Activated CD4-positive, alpha-beta T cell treated with anti-CD3 and anti-CD28 coated beads, Interleukin-2, amount 50 U/mL, for 24 hours (primary cell): Measurements from ENCODE around the gene CHRNE.
"Not testable (repeated sequence)": the region's sequence is repeated elsewhere in the genome, so short reads cannot be mapped to it uniquely, and the experiment has no call there.

Experiments
- DNase-seq, 2 donors: peaks; one replicate each; pipeline ENCODE4 v3.0.0-alpha.2; 2020; ENCODE audit warnings: low read depth in 1 of 2, low spot score in 1 of 2

Gene CHRNE

DNA sequence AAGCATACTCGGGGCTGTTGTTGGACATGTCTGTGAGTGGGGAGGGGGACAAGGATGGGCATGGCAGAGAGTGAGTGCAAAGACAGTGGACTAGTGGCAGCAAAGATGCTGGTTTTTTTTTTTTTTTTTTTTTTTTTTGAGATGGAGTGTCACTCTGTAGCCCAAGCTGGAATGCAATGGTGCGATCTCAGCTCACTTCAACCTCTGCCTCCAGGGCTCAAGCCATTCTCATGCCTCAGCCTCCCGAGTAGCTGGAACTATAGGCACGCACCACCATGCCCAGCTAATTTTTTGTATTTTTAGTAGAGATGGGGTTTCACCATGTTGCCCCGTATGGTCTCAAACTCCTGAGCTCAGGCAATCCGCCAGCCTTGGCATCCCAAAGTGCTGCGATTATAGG is 45.6 kb downstream of the CHRNE start:
- not testable (repeated sequence) for DNase-seq

DNA sequence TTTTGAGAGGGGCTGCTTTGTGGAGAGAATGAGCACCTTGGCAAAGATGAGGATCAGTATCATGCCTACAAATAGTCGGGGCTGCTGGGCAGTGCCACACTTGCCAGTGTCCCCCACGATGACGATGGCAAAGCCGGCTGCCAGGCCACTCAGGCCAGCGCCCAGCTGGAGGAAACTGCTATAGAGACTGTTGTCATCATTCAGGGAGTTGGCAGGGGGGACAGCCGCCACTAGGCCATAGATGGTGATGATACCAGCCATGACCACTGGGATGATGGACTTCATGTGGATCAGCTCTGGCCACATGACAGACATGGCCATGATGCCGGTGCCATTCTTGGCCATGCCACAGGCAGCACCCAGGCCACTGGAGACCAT is 46.0 kb downstream of the CHRNE start:
- no peak for DNase-seq

DNA sequence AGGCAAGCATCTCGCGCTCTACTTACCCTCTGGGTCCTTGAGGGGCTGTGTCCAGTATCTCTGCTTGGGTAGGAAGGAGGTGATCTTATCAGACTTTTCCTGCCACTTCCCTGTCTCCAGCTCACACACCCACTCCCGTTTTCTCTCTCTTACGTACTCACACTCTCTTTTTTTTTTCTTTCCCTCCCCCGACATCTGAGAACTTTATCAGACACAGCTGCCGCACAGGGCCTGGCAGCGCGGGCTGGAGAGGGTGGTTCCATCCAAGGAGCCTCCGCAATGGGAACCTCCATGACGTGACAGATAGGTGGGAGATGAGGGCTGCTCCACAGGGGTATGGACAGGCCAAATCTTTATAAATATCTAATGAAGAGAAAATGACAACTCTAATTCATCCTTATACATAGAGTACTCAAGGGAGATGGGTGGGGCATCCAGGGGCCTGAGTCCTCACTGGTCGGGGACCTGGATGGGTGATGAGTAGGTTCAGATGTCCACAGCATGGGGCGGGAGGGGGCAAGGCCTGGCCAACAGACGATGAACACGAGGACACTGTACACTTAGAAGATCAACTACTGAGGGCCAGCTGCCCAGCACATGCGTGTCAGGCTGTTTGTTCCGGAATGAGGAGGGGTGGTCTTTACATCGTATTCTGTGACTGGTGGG is 46.5 kb downstream of the CHRNE start:
- no peak for DNase-seq

DNA sequence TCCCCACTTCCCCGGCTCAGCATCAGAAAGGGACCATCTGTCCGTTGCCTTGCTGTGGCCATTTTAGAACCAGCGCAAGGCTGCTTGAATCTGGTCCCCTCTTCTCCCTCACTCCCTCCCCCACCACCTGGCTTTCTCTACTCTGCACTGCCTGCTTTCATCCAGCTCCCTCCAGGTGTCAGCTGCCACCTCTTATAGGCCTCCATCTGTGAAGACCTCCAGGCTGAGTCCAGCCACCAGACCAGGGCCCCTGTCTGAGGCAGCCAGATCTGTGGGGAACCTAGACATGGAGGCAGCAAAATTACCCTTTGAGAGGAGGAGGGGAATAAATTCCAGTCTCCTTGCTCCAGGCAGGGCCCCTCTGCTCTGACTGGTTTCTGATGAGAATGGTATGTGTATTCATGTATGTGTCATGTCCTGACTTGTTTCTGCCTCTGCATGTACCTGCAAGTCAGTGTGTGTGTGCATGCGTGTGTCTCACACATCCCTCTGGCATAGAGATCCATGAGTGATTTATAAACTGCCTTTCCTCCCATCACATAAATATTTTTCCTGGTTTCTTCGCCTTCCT is 48.7 kb downstream of the CHRNE start:
- DNase-seq = no peak

DNA sequence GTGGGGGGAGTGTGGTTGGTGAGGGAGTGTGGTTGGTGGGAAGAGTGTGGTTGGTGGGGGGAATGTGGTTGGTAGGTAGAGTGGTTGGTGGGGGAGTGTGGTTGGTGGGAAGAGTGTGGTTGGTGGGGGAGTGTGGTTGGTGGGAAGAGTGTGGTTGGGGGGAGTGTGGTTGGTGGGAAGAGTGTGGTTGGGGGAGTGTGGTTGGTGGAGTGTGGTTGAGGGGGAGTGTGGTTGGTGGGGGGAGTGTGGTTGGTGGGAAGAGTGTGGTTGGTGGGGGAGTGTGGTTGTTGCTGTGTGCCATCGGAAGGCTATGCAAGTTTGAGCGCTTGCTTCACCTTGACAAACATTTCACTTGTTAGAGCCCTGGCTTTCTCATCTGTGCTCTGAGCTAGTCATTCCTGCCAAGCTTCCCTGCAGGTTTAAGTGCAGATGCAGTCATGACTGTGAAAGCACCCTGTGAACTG is 49.7 kb downstream of the CHRNE start:
- DNase-seq = no peak

DNA sequence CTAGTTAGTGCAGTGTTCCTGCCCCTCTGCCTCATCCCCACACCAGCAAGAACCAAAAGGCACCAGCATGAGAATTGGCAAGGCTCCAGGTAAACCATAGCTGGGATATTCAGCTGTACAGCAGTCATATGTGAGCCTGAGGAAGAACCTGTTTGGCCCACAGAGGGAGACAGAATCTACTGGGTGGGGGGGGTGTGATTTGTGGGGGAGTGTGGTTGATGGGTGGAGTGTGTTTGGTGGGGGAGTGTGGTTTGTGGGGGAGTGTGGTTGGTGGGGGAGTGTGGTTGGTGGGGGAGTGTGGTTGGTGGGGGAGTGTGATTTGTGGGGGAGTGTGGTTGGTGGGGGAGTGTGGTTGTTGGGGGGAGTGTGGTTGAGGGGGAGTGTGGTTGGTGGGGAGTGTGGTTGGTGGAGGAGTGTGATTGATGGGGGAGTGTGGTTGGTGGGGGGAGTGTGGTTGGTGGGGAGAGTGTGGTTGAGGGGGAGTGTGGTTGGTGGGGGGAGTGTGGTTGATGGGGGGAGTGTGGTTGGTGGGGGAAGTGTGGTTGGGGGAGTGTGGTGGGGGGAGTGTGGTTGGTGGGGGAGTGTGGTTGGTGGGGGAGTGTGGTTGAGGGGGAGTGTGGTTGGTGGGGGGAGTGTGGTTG is 50.2 kb downstream of the CHRNE start:
- no peak for DNase-seq

DNA sequence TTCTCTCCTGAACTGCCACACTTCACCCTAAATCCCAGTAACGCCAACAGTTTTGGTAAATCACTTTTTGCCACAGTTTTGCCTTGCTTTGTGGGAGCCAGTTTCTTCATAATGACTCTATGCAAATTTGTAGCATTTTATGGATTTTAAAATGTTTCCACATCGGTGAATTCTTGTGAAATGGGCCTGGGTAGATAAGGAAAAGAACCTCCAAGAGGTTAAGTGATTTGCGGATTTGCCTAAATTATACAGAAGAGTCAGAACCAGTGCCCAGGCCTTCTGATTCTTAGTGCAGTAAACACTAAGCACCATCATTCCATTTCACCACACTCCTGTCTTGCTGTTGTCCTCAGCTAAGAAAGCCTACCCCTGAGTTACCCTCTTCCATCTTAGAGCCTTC is 51.8 kb downstream of the CHRNE start:
- DNase-seq = no peak

DNA sequence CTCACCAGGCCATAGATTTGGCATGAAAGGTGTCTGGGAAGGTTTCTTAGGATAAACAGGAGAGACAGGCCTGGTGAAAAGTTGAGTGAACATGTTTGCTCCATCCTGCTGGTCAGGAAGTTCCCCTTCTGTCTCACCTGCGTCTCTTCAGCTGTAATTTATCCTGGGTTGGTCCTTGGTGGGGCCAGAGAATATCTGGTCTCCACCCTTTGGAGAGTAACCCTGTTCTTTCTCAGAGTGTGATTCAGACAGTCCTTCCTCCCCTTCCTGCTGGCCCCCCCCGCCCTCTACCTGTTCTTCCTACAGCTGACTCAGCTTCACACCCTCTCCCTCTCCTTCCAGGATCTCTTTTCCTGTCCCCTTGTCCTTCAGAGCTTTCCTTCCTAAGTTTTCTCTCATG is 52.7 kb downstream of the CHRNE start:
- no peak for DNase-seq

DNA sequence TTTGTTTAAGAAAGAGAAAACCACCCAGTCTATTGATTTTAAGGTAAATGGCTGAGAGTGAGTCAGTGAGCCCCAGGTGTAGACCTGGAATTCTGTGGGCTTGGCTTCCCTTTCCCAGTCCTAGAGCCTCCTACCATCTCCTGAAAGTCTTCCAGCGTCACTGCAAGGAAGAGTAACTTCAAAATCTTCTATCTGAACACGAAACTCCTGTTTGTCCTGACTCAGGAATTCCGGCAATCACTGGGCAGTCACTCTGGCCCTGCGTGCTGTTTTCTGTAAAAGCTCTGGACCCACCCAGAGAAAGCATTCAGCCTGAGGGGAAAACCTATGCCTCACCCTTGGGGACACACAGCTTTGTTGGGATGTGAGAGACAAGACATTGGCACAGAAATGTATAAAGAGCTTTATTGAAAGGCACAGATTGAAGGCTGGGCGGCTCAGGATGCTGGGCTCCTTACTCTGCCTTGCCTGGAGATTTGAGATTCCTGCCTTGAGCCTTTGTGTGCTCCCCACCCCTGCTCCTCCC is 53.8 kb downstream of the CHRNE start:
- no peak for DNase-seq
